Jurkat, Clone E6-1 (cell line): ENCODE measurements around the gene NOL7.

Experiments
- DNase-seq: peaks from one replicate; pipeline ENCODE4 v3.0.0-alpha.2; 2011; ENCODE audit warnings: low read depth, low spot score
- H3K4me3 ChIP-seq: 2 replicates; pipeline ENCODE4 v1.5.1; 2011; ENCODE audit warnings: mild to moderate bottlenecking, low read length, control low read depth, moderate library complexity

Gene NOL7

DNA sequence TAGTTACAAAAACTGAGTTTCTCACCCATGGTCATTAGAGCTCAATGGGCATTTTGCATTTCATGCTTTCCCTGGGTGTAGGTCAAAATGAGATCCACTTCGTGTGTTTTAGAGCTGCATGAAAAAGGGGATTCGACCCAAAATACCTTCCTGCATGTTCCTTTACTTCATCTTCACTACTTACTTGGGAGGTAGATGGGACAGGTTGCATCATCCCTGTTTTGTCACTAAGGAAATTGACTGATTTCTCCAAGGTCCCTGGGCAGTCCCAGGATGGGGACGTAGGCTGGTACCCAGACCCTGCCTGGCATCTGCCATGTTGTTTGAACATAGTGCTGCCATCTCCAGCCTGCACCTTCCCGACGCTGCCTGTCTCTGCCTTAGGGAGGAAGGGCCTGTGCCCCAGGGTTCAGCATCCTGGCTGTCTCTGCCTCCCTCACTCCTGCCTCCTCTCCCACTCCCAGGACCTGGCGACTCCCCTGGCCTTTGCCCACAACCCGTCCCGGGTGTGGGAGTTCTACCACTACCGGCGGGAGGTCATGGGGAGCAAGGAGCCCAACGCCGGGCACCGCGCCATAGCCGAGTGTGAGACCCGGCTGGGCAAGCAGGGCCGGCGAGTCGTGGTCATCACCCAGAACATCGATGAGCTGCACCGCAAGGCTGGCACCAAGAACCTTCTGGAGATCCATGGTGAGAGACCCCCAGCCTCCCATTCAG, 23.8 kb upstream of the NOL7 start:
- no peak overlapping the region for H3K4me3 ChIP-seq
- no peak for DNase-seq

DNA sequence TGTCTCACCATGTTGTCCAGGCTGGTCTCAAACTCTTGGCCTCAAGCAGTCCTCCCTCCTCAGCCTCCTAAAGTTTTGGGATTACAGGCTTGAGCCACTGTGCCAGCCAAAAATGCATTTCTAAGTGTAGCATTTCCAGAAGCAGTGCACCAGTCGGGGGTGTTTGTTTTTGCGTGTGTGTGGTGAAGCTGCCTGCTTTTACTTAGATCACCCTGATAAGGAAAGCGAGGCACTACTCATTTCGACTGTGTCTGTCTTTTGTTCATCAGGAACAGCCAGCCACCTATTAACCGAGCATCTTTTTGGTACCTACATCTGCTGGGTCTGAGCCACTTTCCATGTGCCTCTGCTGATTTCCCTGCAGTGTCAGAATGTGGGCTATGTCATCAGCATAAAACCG, 22.0 kb upstream of the NOL7 start:
- no peak for DNase-seq
- H3K4me3 ChIP-seq: no peak overlapping the region

DNA sequence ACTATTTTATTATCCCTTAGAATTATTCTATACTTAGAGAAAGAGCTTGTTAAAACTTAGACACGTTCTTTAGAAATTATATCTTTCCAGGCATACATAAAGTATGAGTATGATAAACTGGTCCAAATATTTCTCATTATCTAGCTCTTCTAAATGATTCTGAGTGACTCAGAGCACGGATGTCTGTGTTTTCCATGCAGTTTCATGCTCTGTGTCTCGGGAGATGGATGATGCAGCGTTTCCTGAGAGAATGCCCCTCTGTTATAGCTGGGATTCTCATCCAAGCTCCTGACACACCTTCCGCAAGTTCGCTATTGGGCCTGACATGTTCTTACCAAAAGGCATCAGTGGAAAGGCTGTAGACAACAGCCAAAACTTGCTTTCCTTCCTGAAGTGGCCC, 21.4 kb upstream of the NOL7 start:
- no peak for DNase-seq
- H3K4me3 ChIP-seq: no peak overlapping the region

- DNase-seq: no peak
- H3K4me3 ChIP-seq: no peak overlapping the region
These were observed 18.1 kb upstream of the NOL7 start for GRCh38 chr6:13597073-13597472.

DNA sequence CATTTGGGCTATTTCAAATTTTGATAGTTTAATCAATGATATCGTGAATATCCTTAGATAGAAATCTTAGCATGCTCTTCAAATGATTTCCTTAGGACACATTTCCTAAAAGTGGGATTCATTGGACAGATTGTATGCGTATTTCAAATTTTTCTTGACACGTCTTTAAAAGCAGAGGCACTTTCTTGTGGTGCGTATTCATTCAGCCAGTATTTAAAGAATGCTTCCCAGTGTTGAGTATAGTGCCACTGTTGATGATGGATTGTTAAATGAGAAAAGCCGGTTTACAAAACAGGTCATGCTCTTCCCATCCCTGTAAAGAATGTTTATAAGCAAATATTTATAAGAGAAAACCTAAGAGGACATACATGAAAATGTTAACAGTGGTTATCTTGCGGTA, 15.1 kb upstream of the NOL7 start:
- DNase-seq: no peak

GRCh38 chr6:13604135-13604534, 11.0 kb upstream of the NOL7 start:
- no peak for DNase-seq
- H3K4me3 ChIP-seq: no peak overlapping the region

More for the DNA sequence above, 15.1 kb upstream of the NOL7 start:
- H3K4me3 ChIP-seq: no peak overlapping the region

DNA sequence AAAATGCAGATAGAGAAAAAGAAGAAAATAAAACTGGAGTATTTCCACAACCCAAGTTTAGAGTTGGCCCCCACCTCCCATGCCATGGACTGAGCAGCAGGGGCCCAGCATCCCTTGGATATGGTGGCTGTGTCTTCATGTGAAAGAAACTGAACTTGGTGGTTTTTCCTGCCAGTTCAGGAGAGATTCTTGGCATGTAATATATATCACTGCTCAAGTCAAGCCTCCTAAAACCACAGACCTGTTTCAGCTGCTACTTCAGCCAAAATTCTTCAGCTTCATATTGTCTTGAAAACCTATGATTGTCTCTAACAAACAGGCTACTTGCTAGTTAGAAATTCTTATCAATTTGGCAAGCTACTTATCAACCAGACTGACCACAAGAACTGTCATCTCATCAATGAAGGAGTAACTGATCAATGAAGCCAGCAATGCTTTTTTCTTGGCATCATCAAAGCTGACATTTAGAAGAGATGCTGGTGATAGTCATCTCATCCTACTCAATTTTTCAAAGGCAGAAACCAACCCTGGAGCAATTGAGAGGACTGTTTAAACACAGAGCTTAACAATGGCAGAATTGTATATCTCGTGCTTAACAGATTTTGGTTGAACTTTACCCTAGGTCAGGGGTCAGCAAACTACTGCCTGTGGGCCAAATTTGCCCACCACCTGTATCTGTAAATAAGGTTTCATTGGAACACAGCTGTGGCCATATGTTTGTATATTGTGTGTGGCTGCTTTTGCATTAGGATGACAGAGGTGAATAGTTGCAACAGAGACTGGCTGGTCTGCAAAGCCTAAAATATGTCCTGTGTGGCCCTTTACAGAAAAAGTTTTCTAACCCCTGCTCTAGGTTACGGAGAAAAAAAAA, 10.4 kb upstream of the NOL7 start:
- no peak for DNase-seq
- H3K4me3 ChIP-seq: no peak overlapping the region

DNA sequence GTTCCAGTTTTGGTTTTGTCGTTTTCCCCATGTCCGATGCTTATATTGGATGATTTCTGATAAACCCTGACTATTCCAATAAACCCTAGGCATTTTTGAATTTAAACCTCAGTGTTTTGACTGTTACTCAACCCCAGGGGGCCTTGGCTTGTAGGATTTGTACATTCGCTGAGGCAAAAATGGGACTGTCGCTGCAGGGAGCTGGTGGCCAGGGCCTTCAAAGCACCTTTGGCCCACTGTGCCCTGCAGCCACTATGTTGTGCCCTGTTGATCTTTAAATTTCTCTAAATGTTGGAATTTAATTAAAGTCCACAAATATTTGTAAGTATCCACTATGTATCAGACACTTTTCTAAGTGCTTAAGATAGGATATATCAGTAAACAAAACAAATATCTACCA, 9.5 kb upstream of the NOL7 start:
- no peak for DNase-seq
- no peak overlapping the region for H3K4me3 ChIP-seq

DNA sequence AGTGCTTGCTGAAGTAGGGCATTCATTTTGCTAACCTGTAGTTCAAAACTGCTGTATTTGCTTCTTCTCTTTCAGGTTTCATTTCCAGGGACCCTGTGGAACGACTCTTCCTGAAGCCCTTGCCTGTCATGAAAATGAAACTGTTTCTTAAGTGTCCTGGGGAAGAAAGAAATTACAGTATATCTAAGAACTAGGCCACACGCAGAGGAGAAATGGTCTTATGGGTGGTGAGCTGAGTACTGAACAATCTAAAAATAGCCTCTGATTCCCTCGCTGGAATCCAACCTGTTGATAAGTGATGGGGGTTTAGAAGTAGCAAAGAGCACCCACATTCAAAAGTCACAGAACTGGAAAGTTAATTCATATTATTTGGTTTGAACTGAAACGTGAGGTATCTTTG, 3.4 kb upstream of the NOL7 start:
- no peak for DNase-seq
- no peak overlapping the region for H3K4me3 ChIP-seq

GRCh38 chr6:13613029-13613594, 2.0 kb upstream of the NOL7 start:
- no peak overlapping the region for H3K4me3 ChIP-seq
- no peak for DNase-seq

- DNase-seq: no peak
- peak overlapping the region; percentile 98 for H3K4me3 ChIP-seq
These were observed 809 bp upstream of the NOL7 start for GRCh38 chr6:13614126-13614925.

DNA sequence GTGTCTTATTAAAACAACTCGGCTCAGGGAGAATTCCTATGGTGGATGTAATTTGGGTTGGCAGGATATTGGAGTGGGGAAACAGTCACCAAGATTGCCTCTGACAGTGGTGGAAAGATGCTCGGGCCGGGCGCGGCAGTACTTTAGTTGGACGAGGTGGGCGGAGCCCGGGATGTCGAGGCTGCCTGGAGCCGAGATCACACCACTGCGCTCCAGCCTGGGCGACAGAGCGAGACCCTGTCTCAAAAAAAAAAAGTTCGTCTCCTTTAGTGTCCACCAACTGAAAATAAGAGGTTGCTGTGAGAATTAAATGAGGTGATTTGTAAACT, 621 bp downstream of the NOL7 start:
- H3K4me3 ChIP-seq: peak overlapping the region; percentile 98
- no peak for DNase-seq

GRCh38 chr6:13617066-13617465, 1.9 kb downstream of the NOL7 start:
- no peak for DNase-seq
- H3K4me3 ChIP-seq: no peak overlapping the region

- DNase-seq: peak; percentile 51
- H3K4me3 ChIP-seq: no peak overlapping the region
These were observed 9.7 kb downstream of the NOL7 start for GRCh38 chr6:13624871-13625288.

GRCh38 chr6:13629459-13630116, 14.5 kb downstream of the NOL7 start:
- DNase-seq: no peak
- H3K4me3 ChIP-seq: no peak overlapping the region

DNA sequence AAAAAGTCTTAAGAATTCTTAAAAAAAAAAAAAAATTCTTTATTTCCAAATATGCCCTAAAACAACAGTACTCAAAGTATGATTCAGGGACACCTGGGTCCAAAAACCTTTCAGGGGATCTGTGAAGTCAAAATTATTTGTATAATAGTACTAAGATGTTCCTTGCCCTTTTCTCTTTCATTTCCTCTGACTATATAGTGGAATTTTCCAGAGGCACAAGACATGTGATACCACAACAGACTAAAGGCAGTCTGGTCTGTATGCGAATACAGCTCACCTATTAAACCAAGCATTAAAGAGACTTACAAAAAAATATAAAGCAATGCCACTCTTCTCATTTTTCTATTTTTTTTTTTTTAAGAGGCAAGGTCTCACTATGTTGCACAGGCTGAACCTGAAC, 15.4 kb downstream of the NOL7 start:
- H3K4me3 ChIP-seq: no peak overlapping the region
- DNase-seq: no peak

- H3K4me3 ChIP-seq: no peak overlapping the region
- no peak for DNase-seq
These were observed 18.2 kb downstream of the NOL7 start for GRCh38 chr6:13633343-13633742.

GRCh38 chr6:13635948-13636658, 21.0 kb downstream of the NOL7 start:
- DNase-seq: no peak
- no peak overlapping the region for H3K4me3 ChIP-seq

GRCh38 chr6:13638014-13638413, 22.9 kb downstream of the NOL7 start:
- H3K4me3 ChIP-seq: no peak overlapping the region
- DNase-seq: no peak
